PC-3 (cell line): ENCODE measurements around the gene IPMK. TPM values are rescaled to one million over a fixed set of nuclear protein-coding genes. Genes with fewer than 3 reads are reported as not detected.

ENCODE experiments used
- ATAC-seq: fragments of 200-7000 bp; cut with Tn5 transposase; 2 replicates; pipeline ENCODE4 v1.9.1; 2020; ENCODE audit warnings: mild to moderate bottlenecking, moderate library complexity
- Bru-seq: library from RNA; stranded (reverse); fragments of 400-500 nt; gene quantifications from one replicate; lab custom pipeline; 2021; lab: Mats Ljungman, UMichigan
- BruChase-seq, 2 experiments: library from RNA; stranded (reverse); fragments of 400-500 nt; gene quantifications; one replicate each; lab custom pipeline; 2021; lab: Mats Ljungman, UMichigan
- BruUV-seq: library from RNA; stranded (reverse); fragments of 400-500 nt; replicated peaks from 2 replicates; lab custom pipeline; 2021; lab: Mats Ljungman, UMichigan
- CTCF ChIA-PET: fragments of 300-600 bp; sonication (Branson Sonifier 250); formaldehyde crosslinking; loops from one replicate; lab custom pipeline; 2022; ENCODE audit warnings: antibody characterized with exemption; lab: Charles Lee
- POLR2A ChIA-PET: fragments of 300-600 bp; sonication (Branson Sonifier 250); formaldehyde crosslinking; loops from one replicate; lab custom pipeline; 2022; ENCODE audit warnings: antibody characterized with exemption; ENCODE audit not compliant: unreplicated experiment; lab: Charles Lee
- DNase-seq: peaks from one replicate; pipeline ENCODE4 v3.0.0-alpha.2; 2015
- H2AFZ ChIP-seq: fragments of 300-600 bp; sonication (generic); 2 replicates; pipeline ENCODE4 v1.6.0; 2016; ENCODE audit warnings: antibody characterized with exemption, low read length
- H3F3A ChIP-seq: fragments of 300-600 bp; sonication (generic); one replicate; pipeline ENCODE4 v1.6.0; 2017; ENCODE audit warnings: antibody characterized with exemption, low read length, control low read depth, mild to moderate bottlenecking; ENCODE audit not compliant: unreplicated experiment
- H3K27ac ChIP-seq: fragments of 300-600 bp; sonication (generic); 2 replicates; pipeline ENCODE4 v1.5.1; 2016; ENCODE audit warnings: mild to moderate bottlenecking, low read length
- H3K27me3 ChIP-seq: fragments of 300-600 bp; sonication (generic); 2 replicates; pipeline ENCODE4 v1.6.1; 2016; ENCODE audit warnings: low read length, mixed read lengths
- H3K36me3 ChIP-seq: fragments of 300-600 bp; sonication (generic); 2 replicates; pipeline ENCODE4 v1.6.1; 2016; ENCODE audit warnings: low read depth, mixed run types, low read length, mixed read lengths
- H3K4me1 ChIP-seq: fragments of 300-600 bp; sonication (generic); 2 replicates; pipeline ENCODE4 v1.5.1; 2016; ENCODE audit warnings: low read length; ENCODE audit not compliant: insufficient read depth
- H3K4me2 ChIP-seq: fragments of 300-600 bp; sonication (generic); 2 replicates; pipeline ENCODE4 v1.6.0; 2016; ENCODE audit warnings: low read length
- H3K4me3 ChIP-seq: fragments of 300-600 bp; sonication (generic); 2 replicates; pipeline ENCODE4 v1.5.1; 2016; ENCODE audit warnings: mild to moderate bottlenecking, low read length, mixed read lengths
- H3K79me2 ChIP-seq: fragments of 300-600 bp; sonication (generic); 2 replicates; pipeline ENCODE4 v1.6.1; 2017; ENCODE audit warnings: low read length, mixed read lengths
- H3K9ac ChIP-seq: fragments of 300-600 bp; sonication (generic); 2 replicates; pipeline ENCODE4 v1.6.0; 2016; ENCODE audit warnings: mild to moderate bottlenecking, low read length
- H3K9me2 ChIP-seq: fragments of 300-600 bp; sonication (generic); replicated peaks from 2 replicates; pipeline ENCODE4 v1.6.1; 2016; ENCODE audit warnings: mixed run types, low read length, mixed read lengths
- H3K9me3 ChIP-seq: fragments of 300-600 bp; sonication (generic); 2 replicates; pipeline ENCODE4 v1.6.1; 2016; ENCODE audit warnings: low read length, mixed read lengths
- H4K20me1 ChIP-seq: fragments of 300-600 bp; sonication (generic); 2 replicates; pipeline ENCODE4 v1.6.1; 2016; ENCODE audit warnings: low read length, mixed read lengths
- EZH2 ChIP-seq: fragments of 300-600 bp; sonication (generic); IDR thresholded peaks from one replicate; pipeline ENCODE4 v1.6.1; 2017; ENCODE audit warnings: antibody characterized with exemption, mild to moderate bottlenecking, low read length; ENCODE audit not compliant: unreplicated experiment
- EZH2phosphoT487 ChIP-seq: fragments of 300-600 bp; sonication (generic); IDR thresholded peaks from 2 replicates; pipeline ENCODE4 v1.6.1; 2018; ENCODE audit warnings: mild to moderate bottlenecking, antibody characterized with exemption, low read length, borderline replicate concordance
- intact Hi-C: fragments of 100-400 bp; cut with micrococcal nuclease; formaldehyde crosslinking; loops from 2 replicates; pipeline ENCODE4 v1.9.0; 2023
- long read RNA-seq: library from polyadenylated mRNA; unstranded; transcript quantifications from one replicate; pipeline ENCODE4 v2.0.0, GENCODE V29; 2021; ENCODE audit not compliant: unreplicated experiment
- total RNA-seq: library from RNA; depleted of rRNA; stranded (reverse); fragments of >200 nt; gene quantifications from 2 replicates; pipeline ENCODE4 v1.2.3, GENCODE V29; 2014; rRNA removed
- TF ChIP-seq, protein P1 (sequence below): fragments of 300-600 bp; sonication (generic); conservative IDR thresholded peaks from 2 replicates; pipeline ENCODE4 v1.5.1; 2017; ENCODE audit warnings: antibody characterized with exemption, low read depth, mild to moderate bottlenecking, low read length

Gene IPMK
- 7.1 and 8.4 TPM in 2 replicates for total RNA-seq
- Bru-seq, nascent RNA, result percentile 70 among the genes with signal in this experiment
- BruChase-seq, experiment 1, labeled RNA remaining after a 6-hour chase, result percentile 73 among the genes with signal in this experiment
- percentile 68 among the genes with signal in this experiment for BruChase-seq, experiment 2, labeled RNA remaining after a 2-hour chase
- long read RNA-seq, full-length matches to known transcripts, result 14 of 27 reads
- long read RNA-seq, partial matches to known transcripts, result 0 of 27 reads
- long read RNA-seq, other reads (novel, unspliced or antisense), result 13 of 27 reads

DNA sequence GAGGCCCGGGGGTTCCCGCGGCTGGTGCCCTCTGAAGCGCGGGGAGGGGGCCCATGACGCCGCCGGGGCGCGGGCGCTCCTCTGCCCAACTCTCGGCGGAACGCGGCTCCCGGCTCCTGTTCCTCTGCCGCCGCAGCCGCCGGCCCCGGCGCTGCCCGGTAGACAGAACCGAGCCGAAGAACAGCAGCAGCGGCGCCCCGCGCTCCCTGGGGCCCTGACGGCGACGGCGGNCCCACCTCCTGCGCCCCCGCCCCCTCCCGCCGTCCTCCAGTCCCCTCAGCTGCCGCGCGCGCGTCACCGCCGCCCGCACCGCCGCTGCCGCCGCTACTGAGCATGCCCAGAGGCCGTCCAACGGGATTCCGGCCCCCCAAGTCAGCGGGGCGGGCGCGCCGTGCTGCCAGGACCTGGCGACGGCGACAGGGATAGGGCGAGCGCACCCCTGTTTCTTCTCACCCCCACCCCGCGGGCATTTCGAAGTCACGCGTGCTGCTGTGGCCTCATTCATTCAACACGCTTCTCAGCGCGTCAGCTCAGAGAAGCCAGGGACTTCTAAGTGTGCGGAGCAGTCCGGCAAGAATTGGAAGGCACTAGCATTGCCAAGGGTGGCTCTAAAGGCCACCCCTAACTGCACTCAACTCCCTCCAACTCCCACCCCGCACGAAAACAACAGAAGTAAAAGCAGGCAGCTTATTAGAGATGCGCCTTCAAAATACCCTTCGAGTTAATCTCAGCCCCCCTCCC, at the start of gene IPMK:
TSS of gene IPMK (minus strand) at position 182 of the 741 bp plus-strand sequence. CDS start 283 bp downstream, outside the sequence.
- H3K9me2 ChIP-seq, result no peaks in the 10 kb centered on the region
- H3K9me3 ChIP-seq, result no peaks in the 10 kb centered on the region
- peaks cover 16% of the 10 kb centered on the region for H4K20me1 ChIP-seq
- peaks cover 19% of the 10 kb centered on the region for H3K4me1 ChIP-seq
- POLR2A ChIA-PET, result interaction anchor here (0.5 to 0.6 kb wide), 3 partner anchors 31 to 117 kb away, joined by 4 to 7 read pairs (median 6); no protein-coding TSS in a partner anchor
- intact Hi-C loops, result loop anchor here (1.0 to 2.0 kb wide), 3 partner anchors 31 to 91 kb away; partner anchors contain the start of gene UBE2D1
- peak within 1 kb of the TSS; percentile 54 for H3K9ac ChIP-seq
- H3K27me3 ChIP-seq, result no peaks in the 10 kb centered on the region
- CTCF ChIA-PET, result interaction anchor here (0.6 kb wide), 1 partner anchor 124 kb away, joined by 10 read pairs; no protein-coding TSS in a partner anchor
- peak within 1 kb of the TSS; percentile 26 for H3K27ac ChIP-seq
- no TSS peak for BruUV-seq
- H3K4me2 ChIP-seq, result peak within 1 kb of the TSS; percentile 95
- peaks cover 80% of the 10 kb centered on the region for H3K79me2 ChIP-seq
- TF ChIP-seq EZH2phosphoT487 (no peak), EZH2 (no peak)
- TF ChIP-seq, protein P1, sequence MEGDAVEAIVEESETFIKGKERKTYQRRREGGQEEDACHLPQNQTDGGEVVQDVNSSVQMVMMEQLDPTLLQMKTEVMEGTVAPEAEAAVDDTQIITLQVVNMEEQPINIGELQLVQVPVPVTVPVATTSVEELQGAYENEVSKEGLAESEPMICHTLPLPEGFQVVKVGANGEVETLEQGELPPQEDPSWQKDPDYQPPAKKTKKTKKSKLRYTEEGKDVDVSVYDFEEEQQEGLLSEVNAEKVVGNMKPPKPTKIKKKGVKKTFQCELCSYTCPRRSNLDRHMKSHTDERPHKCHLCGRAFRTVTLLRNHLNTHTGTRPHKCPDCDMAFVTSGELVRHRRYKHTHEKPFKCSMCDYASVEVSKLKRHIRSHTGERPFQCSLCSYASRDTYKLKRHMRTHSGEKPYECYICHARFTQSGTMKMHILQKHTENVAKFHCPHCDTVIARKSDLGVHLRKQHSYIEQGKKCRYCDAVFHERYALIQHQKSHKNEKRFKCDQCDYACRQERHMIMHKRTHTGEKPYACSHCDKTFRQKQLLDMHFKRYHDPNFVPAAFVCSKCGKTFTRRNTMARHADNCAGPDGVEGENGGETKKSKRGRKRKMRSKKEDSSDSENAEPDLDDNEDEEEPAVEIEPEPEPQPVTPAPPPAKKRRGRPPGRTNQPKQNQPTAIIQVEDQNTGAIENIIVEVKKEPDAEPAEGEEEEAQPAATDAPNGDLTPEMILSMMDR, result no peak
- ATAC-seq (peak; percentile 65), DNase-seq (peak; percentile 96)
- peak within 1 kb of the TSS; percentile 95 for H2AFZ ChIP-seq
- H3K4me3 ChIP-seq, result peak within 1 kb of the TSS; percentile 89
- no peaks in the 10 kb centered on the region for H3F3A ChIP-seq
- H3K36me3 ChIP-seq, result no peaks in the 10 kb centered on the region

DNA sequence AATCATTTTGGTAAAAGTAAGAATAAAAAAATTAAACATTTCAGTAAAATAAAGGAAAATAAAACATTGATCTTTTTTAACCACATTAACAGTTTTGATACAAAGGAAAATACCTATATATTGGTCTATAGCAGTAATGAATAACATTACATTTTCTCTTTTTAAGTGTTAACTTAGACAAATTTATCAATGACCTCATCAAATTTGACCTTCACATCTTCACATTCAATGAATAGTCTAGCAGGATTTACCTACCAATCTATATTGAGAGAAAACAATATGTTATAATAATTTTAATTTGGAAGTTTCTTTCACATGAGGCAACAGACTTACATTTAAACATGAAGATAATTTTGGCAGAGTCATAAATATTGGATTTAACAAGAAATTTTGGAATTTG, 49.2 kb upstream of the IPMK start:
- no TSS peak for BruUV-seq
- Histone ChIP-seq H3F3A (no peaks in the 10 kb centered on the region), H3K9me3 (no peaks in the 10 kb centered on the region), H4K20me1 (no peaks in the 10 kb centered on the region), H3K27ac (no peak overlapping the region), H3K79me2 (no peaks in the 10 kb centered on the region), H3K9ac (no peak overlapping the region), H3K9me2 (no peaks in the 10 kb centered on the region), H3K4me3 (no peak overlapping the region), H3K4me1 (no peaks in the 10 kb centered on the region), H3K27me3 (0 out of 2 replicates have a peak, but pooled peaks cover 6% of the 10 kb centered on the region), H3K36me3 (no peaks in the 10 kb centered on the region), H3K4me2 (no peak overlapping the region), H2AFZ (no peak overlapping the region)
- ATAC-seq (no peak), DNase-seq (no peak)
- POLR2A ChIA-PET, result no interaction called here
- intact Hi-C loops, result loop anchor here (5.0 kb wide), 1 partner anchor 70 kb away; the partner anchor contains the start of gene TFAM
- CTCF ChIA-PET, result no interaction called here
- TF ChIP-seq EZH2phosphoT487, result no peak
- no peak for TF ChIP-seq EZH2
- TF ChIP-seq, protein P1, result no peak
